Fibroblast of lung (primary cell): ENCODE results near the gene UFC1.

ENCODE experiments used
- CTCF ChIP-seq, 2 donors: IDR thresholded peaks in 1 of 2; conservative IDR thresholded peaks in 1 of 2; 1 replicate in 1 of 2; 2 replicates in 1 of 2; pipeline ENCODE4 v1.5.1; 2011 to 2012; ENCODE audit warnings: low read length in 2 of 2, control low read depth in 1 of 2, inconsistent platforms in 1 of 2, low read depth in 1 of 2, mild to moderate bottlenecking in 1 of 2
- EZH2 ChIP-seq: IDR thresholded peaks from 2 replicates; pipeline ENCODE4 v1.5.1; 2012; ENCODE audit warnings: low read length, control low read depth, mild to moderate bottlenecking; ENCODE audit errors: missing control alignments

GRCh38 chr1:161189036-161189435, 35.3 kb downstream of the UFC1 start:
- no peak for TF ChIP-seq CTCF (conservative IDR thresholded peaks at IDR 0.05 in 1 of 2, IDR thresholded peaks at IDR 0.05 in 1 of 2; ENCODE audit: low read depth in 1 of 2, low read length in 2 of 2)
- no peak for TF ChIP-seq EZH2
